ENCODE results near the gene RCBTB1.

The RCBTB1 gene

DNA sequence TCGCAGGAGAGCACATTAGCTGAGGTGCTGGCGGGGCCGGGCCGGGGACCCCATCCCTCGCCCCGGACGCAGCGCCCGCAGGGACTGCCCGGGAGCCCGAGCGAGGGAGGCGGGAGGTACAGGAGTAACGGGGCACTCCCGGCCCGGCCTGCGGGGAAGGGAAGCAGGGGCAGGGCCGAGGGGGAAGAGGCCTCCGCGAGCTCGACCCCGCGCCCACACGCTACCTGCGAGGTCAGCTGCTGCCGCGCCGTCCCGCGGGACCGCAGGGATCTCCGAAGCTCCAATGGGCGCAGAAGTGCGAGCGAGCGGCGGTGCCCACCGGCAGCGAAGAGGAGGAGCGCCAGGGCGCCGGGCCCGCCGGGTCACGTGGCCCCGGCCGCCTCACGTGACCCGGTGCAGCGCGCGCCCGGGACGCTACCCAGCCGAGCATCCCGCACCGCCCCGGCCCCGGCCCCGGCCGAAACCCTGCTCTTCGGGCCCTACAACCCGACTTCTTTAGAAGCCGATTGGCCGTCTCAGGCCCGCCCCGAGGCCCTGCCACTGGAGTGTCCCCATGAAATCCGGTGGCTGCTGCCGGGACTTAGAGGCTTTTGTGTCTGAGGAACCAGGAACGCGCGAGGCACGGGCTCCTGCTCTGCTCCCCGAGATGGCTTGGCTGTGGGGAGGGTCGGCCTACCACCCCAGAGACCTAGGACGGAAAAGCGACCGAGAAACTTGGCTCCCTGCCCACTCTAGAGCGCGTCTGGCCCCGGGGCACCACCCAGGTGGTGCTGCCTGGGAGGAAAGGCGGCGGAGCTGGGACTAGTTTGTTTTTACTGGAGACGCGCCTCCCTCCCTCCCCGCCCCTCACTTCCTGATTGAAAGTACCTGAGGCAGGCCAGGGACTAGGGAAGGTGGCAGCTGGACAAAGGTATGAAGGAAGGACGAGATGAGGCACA is at the start of gene RCBTB1:
TSS of gene RCBTB1 (minus strand) at position 339 of the 938 bp plus-strand sequence. CDS start 18,279 bp downstream, outside the sequence.
- H3K4me1 ChIP-seq (ENCODE audit: control insufficient read depth, insufficient read depth, low read length), result no peaks in the 10 kb centered on the region
- H3K4me3 ChIP-seq (ENCODE audit: low read depth, low read length), result peak within 1 kb of the TSS; percentile 94
- peak within 1 kb of the TSS; percentile 85 for H3K27ac ChIP-seq (ENCODE audit: extremely low read depth, low read depth, low read length)
- ChIA-PET POLR2A (interaction anchor here (0.6 to 2.7 kb wide), 2 partner anchors 141 to 1394 kb away, joined by 3 to 10 read pairs; partner anchors contain the start of genes CAB39L and SETDB2), CTCF (no interaction called here)
- H3K9me3 ChIP-seq (ENCODE audit: control insufficient read depth, insufficient read depth, low read depth, low read length), result no peaks in the 10 kb centered on the region
- H3K36me3 ChIP-seq (ENCODE audit: control insufficient read depth in 2 of 2, insufficient read depth in 1 of 2, low read length in 2 of 2), result peaks cover 0 to 9% of the 10 kb centered on the region in 2 experiments; a peak in 2 of 3 replicates
- TF ChIP-seq, protein P1, sequence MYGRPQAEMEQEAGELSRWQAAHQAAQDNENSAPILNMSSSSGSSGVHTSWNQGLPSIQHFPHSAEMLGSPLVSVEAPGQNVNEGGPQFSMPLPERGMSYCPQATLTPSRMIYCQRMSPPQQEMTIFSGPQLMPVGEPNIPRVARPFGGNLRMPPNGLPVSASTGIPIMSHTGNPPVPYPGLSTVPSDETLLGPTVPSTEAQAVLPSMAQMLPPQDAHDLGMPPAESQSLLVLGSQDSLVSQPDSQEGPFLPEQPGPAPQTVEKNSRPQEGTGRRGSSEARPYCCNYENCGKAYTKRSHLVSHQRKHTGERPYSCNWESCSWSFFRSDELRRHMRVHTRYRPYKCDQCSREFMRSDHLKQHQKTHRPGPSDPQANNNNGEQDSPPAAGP (tag by site-specific recombination; IDR thresholded peaks at IDR 0.05), result 0 out of 2 replicates have a peak, but pooled peaks have one; percentile 2
- TF ChIP-seq ZNF19 (tag by site-specific recombination; IDR thresholded peaks at IDR 0.05; ENCODE audit: low read depth) (no peak), KLF10 (tag by site-specific recombination; IDR thresholded peaks at IDR 0.05) (peak; percentile 47), ZNF423 (tag by site-specific recombination; IDR thresholded peaks at IDR 0.05) (peak; percentile 90), BCL11B (tag by site-specific recombination; IDR thresholded peaks at IDR 0.05; ENCODE audit: low read depth) (no peak), ZNF335 (tag by site-specific recombination; conservative IDR thresholded peaks at IDR 0.05) (peak; percentile 80), ZSCAN30 (tag by site-specific recombination; IDR thresholded peaks at IDR 0.05) (0 out of 2 replicates have a peak, but pooled peaks have one; percentile 18), ZNF747 (tag by site-specific recombination; IDR thresholded peaks at IDR 0.05) (no peak), ZNF366 (tag by site-specific recombination; conservative IDR thresholded peaks at IDR 0.05) (peak; percentile 46), ZNF157 (tag by site-specific recombination; IDR thresholded peaks at IDR 0.05) (no peak), ZNF292 (tag by site-specific recombination; IDR thresholded peaks at IDR 0.05; ENCODE audit: borderline replicate concordance, low read depth) (no peak), ZNF701 (tag by site-specific recombination; IDR thresholded peaks at IDR 0.05) (no peak), ZNF501 (tag by site-specific recombination; IDR thresholded peaks at IDR 0.05) (peak; percentile 39; the same call in 1 of the 2 replicates), ZNF549 (tag by site-specific recombination; IDR thresholded peaks at IDR 0.05) (no peak), ZNF169 (tag by site-specific recombination; IDR thresholded peaks at IDR 0.05) (no peak), FEZF1 (tag by site-specific recombination; IDR thresholded peaks at IDR 0.05) (peak; percentile 24; the same call in 1 of the 2 replicates), ZNF132 (tag by site-specific recombination; IDR thresholded peaks at IDR 0.05; ENCODE audit: borderline replicate concordance) (no peak), ZNF394 (tag by site-specific recombination; IDR thresholded peaks at IDR 0.05; ENCODE audit: borderline replicate concordance) (peak; percentile 30; the same call in 1 of the 2 replicates), ZNF610 (tag by site-specific recombination; IDR thresholded peaks at IDR 0.05; ENCODE audit: borderline replicate concordance) (peak; percentile 86), KLF9 (tag by site-specific recombination; IDR thresholded peaks at IDR 0.05; ENCODE audit: low read depth) (0 out of 2 replicates have a peak, but pooled peaks have one; percentile 23), ZFHX2 (tag by site-specific recombination; conservative IDR thresholded peaks at IDR 0.05) (peak; percentile 57), SP3 (tag by site-specific recombination; IDR thresholded peaks at IDR 0.05) (peak; percentile 57), RBAK (tag by site-specific recombination; IDR thresholded peaks at IDR 0.05) (no peak), KLF16 (tag by site-specific recombination; IDR thresholded peaks at IDR 0.05) (0 out of 2 replicates have a peak, but pooled peaks have one; percentile 8), ZFP69B (tag by site-specific recombination; IDR thresholded peaks at IDR 0.05) (no peak), ZNF266 (tag by site-specific recombination; IDR thresholded peaks at IDR 0.05; ENCODE audit: low read depth) (no peak), ZNF561 (tag by site-specific recombination; IDR thresholded peaks at IDR 0.05; ENCODE audit: borderline replicate concordance) (peak; percentile 90)
- TF ChIP-seq, protein P2, sequence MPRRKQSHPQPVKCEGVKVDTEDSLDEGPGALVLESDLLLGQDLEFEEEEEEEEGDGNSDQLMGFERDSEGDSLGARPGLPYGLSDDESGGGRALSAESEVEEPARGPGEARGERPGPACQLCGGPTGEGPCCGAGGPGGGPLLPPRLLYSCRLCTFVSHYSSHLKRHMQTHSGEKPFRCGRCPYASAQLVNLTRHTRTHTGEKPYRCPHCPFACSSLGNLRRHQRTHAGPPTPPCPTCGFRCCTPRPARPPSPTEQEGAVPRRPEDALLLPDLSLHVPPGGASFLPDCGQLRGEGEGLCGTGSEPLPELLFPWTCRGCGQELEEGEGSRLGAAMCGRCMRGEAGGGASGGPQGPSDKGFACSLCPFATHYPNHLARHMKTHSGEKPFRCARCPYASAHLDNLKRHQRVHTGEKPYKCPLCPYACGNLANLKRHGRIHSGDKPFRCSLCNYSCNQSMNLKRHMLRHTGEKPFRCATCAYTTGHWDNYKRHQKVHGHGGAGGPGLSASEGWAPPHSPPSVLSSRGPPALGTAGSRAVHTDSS (tag by site-specific recombination; IDR thresholded peaks at IDR 0.05), result peak; percentile 34; the same call in 1 of the 2 replicates
- TF ChIP-seq, protein P3, sequence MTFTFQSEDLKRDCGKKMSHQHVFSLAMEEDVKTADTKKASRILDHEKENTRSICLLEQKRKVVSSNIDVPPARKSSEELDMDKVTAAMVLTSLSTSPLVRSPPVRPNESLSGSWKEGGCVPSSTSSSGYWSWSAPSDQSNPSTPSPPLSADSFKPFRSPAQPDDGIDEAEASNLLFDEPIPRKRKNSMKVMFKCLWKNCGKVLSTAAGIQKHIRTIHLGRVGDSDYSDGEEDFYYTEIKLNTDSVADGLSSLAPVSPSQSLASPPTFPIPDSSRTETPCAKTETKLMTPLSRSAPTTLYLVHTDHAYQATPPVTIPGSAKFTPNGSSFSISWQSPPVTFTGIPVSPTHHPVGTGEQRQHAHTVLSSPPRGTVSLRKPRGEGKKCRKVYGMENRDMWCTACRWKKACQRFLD (tag by site-specific recombination; IDR thresholded peaks at IDR 0.05), result peak; percentile 89; the same call in 1 of the 2 replicates
- TF ChIP-seq, protein P4, sequence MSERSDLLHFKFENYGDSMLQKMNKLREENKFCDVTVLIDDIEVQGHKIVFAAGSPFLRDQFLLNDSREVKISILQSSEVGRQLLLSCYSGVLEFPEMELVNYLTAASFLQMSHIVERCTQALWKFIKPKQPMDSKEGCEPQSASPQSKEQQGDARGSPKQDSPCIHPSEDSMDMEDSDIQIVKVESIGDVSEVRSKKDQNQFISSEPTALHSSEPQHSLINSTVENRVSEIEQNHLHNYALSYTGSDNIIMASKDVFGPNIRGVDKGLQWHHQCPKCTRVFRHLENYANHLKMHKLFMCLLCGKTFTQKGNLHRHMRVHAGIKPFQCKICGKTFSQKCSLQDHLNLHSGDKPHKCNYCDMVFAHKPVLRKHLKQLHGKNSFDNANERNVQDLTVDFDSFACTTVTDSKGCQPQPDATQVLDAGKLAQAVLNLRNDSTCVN (tag by site-specific recombination; optimal IDR thresholded peaks at IDR 0.05), result peak; percentile 94
- TF ChIP-seq, protein P5, sequence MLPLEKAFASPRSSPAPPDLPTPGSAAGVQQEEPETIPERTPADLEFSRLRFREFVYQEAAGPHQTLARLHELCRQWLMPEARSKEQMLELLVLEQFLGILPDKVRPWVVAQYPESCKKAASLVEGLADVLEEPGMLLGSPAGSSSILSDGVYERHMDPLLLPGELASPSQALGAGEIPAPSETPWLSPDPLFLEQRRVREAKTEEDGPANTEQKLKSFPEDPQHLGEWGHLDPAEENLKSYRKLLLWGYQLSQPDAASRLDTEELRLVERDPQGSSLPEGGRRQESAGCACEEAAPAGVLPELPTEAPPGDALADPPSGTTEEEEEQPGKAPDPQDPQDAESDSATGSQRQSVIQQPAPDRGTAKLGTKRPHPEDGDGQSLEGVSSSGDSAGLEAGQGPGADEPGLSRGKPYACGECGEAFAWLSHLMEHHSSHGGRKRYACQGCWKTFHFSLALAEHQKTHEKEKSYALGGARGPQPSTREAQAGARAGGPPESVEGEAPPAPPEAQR (tag by site-specific recombination; IDR thresholded peaks at IDR 0.05), result no peak

All from HEK293 (cell line).